HG03025 (cell line): ENCODE data around the gene LARP4.
A peak's percentile ranks its signal among the peaks of the same experiment; 100 is the strongest.
"Not testable (repeated sequence)": the region's sequence is repeated elsewhere in the genome, so short reads cannot be mapped to it uniquely, and the experiment has no call there.

ENCODE experiments used
- ATAC-seq: cut with Tn5 transposase; IDR thresholded peaks from one replicate; pipeline ENCODE4 v1.9.1; 2021; ENCODE audit warnings: mild to moderate bottlenecking, moderate library complexity; ENCODE audit not compliant: unreplicated experiment, low FRiP score

LARP4 gene

DNA sequence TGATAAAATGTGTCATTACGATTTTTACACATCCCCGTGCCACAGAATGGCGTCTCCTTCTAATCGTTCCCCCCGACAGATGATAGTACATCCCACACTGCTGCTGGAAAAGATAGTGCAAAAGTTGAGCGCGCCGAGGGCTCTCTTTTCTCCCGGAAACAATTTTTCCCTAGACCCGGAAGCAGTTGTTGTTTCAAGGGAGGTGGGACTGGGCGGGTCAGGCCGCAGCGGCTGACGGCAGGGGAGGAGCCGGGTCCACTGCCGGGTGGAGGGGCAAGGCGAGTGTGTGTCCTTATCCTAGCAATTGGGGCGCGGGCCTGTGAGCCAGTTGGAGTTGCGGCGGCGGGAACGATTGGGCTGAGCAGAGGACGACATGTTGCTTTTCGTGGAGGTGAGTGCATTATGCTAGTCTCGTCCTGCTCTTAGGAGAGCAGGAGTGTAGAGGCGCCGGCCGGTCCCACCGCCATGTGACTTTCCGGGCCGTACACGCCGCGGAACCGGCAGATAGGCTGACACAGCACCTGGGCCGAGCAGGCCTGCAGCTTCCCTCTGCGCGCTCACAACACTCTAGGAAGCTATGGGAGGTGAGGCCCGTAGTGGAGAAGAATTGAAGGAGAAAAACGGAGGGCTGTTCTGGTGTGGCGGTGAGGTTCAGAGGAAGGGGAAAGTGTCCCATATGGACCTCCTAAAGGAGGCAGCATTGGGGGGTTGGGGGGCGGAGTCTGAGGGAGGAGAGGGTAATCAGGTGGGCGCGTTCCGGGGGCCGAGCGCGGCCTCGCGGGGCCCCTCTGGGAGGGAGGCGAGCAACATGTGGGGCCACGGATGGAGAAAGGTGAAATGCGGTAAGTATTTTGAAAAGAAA, at the start of gene LARP4:
LARP4 (plus strand) TSS at position 248 of the 862 bp plus-strand sequence; CDS start at position 374, 126 bp downstream.
- ATAC-seq = peak; percentile 73

DNA sequence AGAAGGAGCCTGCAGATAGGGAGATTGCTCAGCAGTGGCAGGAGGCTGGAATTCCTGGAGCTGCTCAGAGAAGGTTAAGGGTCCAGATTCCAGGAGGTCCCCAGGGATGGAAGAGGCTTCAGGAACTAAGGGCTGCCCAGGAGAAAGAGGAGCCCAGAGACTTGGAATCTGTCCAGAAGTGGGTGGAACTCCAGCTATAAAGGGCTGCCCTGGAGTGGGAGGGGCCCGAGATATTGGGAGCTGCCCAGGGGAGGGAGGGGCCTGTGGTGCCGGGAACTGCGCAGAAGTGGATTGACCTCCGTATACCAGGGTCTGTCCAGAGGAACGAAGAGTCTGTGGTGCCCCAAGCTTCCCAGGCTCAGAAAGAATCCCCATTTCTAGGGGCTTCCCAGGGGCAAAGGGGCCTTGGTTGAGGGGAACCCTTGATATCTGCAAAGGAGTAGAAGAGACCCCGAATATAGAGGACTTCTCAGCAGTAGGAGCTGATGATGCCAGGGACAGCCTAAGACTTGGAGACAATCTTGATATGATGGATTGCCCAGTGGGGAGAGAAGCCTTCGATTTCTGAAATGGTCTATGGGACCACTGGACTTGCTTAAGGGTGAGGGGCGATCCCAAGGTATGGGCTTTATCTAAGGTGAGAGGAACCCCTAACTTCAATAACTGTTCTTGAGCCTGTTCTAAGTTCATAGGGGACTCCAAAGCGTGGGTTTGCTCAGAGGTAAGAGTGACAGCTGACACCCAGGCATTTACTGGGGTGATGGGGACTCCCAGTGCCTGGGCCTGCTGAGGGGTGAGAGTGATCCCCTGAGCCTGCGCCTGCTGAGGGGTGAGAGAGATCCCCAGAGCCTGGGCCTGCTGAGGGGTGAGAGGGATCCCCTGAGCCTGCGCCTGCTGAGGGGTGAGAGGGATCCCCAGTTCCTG, 49.3 kb upstream of the LARP4 start:
- ATAC-seq = no peak

- no peak for ATAC-seq
Observed at GRCh38 chr12:50353404-50353803, 47.3 kb upstream of the LARP4 start.

- no peak for ATAC-seq
Observed at GRCh38 chr12:50353869-50354593, 46.7 kb upstream of the LARP4 start.

DNA sequence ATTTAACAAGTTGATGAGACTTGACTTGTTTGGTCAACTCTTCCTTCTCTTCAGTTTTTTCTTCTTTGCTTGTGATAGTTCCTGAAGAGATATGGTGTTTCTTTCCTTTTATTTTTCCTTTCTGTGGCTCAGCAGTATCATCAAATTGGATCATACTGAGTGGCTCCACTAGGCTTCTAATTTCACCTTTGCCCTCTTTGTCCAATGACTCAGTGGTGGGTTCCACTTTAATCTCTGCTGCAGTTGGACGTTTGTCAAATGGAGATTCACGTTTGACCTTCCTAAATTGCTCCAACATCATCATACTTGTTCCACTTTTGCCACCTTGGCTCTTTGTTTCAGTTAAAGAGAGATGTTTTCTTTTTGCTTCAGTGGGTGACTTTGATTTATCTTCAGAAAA, 45.8 kb upstream of the LARP4 start:
- no peak for ATAC-seq

- no peak for ATAC-seq
Observed at GRCh38 chr12:50355365-50355764, 45.3 kb upstream of the LARP4 start.

GRCh38 chr12:50362671-50363070, 38.0 kb upstream of the LARP4 start:
- no peak for ATAC-seq

- ATAC-seq = no peak
Observed at GRCh38 chr12:50363141-50363540, 37.5 kb upstream of the LARP4 start.

DNA sequence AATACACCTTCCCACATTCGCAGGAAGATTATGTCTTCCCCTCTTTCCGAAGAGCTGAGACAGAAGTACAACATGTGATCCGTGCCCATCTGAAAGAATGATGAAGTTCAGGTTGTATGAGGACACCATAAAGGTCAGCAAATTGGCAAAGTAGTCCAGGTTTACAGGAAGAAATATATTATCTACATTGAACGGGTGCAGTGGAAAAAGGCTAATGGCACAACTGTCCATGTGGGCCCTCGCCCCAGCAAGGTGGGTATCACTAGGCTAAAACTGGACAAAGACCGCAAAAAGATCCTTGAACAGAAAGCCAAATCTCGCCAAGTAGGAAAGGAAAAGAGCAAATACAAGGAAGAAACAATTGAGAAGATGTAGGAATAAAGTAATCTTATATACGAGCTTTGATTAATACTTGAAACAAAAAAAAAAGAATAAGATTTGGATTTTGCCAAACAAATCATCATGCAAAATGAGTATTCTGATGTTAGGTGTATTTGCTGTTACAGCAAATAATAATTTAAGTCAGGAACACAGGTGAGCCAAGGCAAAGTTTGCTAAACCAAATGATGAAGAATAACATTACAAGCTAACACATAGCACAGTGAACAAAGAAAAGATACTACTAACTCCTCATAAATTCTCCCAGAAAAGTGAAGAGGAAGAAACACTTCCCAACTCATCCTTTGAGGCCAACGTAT, 34.8 kb upstream of the LARP4 start:
- ATAC-seq = no peak

GRCh38 chr12:50370672-50371071, 30.0 kb upstream of the LARP4 start:
- ATAC-seq = not testable (repeated sequence)

GRCh38 chr12:50375802-50376201, 24.9 kb upstream of the LARP4 start:
- ATAC-seq = no peak

DNA sequence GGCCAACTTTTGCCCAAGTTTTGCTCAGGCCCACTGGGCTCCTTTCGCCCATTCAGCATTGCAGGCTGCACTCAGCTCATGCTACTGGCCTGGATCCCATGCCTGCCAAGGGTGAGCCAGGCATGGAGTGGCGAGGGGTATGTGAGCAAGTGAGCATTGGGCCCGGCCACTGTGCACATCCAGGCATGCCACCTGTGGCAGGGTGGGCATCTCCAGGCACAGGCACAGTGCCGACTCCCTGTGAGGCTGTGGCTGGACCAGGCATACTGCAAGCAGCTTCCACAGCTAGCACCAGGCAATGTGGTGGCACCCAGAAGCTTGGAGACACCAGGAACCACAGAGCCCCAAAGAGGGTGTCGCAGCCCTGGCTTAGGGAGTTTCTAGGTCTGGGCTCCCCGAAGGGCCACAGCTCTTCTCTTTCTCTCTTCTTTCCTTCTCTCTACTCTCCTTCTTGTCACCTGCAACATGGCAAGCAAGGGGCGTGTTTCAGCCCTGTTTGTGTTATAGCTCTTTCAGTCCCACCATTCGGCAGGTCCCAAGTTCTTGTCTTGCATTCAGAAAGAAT, 19.8 kb upstream of the LARP4 start:
- no peak for ATAC-seq

DNA sequence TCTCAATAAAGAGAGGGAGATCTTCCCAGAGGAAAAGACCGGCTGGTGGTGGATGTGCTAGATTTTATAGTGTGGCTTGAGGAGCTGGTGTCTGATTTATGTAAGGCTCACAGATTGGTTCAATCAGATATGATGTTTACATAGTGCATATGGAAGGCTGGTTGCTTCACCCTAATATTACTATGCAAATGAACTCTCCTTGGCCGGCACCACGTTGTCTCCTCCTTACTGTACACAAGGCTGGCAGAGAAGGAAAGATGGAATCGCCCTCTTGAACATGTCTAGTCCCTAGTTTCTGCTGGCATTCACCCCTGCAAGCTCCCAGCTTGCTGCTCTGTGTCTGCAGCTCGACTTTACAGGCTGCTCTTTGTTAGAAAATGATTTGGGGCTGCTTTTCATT, 13.2 kb upstream of the LARP4 start:
- no peak for ATAC-seq

DNA sequence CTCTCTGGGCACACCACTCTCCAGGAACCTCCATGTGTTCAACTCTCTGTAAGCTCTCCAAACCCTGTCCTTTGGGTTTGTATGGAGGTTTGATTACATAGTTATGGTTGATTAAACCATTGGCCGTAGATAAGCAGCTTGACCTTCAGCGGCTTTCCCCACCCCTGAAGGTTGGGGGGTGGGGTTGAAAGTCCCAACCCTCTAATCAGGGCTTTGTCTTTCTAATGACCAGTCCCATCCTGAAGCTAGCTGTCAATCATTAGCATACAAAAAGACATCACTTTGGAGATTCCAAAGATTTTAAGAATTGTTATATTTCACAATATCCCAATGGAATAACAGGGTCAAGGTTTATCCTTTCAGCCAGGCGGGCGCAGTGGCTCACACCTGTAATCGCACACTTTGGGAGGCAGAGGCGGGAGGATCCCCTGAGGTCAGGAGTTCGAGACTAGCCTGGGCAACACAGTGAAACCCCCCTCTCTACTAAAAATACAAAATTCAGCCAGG, 12.7 kb upstream of the LARP4 start:
- ATAC-seq = no peak

DNA sequence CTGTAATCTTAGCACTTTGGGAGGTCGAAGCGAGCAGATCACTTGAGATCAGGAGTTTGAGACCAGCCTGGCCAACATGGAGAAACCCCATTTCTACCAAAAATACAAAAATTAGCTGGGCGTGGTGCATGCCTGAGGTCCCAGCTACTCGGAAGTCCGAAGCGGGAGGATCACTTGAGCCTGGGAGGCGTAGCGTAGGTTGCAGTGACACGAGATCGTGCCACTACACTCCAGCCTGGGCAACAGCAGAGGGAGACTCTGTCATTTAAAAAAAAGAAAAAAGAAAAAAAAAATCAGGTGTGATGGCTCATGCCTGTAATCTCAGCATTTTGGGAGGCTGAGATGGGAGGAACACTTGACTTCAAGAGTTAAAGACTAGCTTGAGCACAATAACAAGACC, 11.9 kb upstream of the LARP4 start:
- not testable (repeated sequence) for ATAC-seq

DNA sequence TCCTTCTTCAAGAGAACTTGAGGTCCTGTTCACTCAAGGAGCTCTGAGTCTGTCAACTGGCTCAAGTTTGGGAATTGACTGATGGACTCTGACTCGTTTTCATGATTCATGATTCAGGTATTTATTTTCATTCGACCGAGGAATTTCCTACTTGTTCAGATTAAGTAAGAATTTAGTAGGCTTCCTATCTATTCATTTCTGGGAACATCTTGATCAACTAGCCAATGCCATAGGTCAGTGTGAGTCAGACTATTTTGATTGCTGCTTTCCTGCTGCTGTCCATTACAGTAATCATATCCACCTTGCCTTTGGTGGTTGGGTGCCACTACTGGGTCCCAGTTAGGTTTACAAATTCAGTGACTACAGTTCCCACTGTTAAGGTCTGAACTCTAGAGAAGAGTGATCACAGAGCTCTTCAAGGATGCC, 10.4 kb upstream of the LARP4 start:
- no peak for ATAC-seq

DNA sequence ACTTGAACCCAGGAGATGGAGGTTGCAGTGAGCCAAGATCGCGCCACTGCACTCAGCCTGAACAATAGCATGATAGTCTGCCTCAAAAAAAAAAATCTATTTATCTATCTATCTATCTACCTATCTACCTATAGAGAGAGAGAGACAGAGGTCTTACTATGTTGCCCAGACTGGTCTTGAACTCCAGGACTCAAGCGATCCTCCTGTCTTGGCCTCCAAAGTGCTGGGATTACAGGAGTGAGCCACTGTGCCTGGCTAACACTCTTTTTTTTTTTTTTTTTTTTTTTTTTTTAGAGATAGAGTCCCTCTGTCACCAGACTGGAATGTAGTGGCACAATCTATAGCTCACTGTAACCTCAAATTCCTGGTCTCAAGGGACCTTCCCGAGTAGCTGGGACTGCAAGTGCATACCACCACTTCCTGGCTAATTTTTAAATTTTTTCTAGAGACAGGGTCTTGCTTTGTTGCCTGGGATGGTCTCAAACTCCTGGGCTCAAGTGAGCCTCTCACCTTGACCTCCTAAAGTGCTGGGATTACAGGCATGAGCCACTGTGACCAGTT, 6.1 kb upstream of the LARP4 start:
- ATAC-seq = no peak

- ATAC-seq = no peak
Observed at GRCh38 chr12:50397117-50397650, 3.5 kb upstream of the LARP4 start.

GRCh38 chr12:50398931-50399330, 1.8 kb upstream of the LARP4 start:
- no peak for ATAC-seq
